ENCODE data around the gene ISOC2. TPM values are rescaled to one million over a fixed set of nuclear protein-coding genes. Genes with fewer than 3 reads are reported as not detected.

Gene ISOC2
- total RNA-seq, 1 donor from 2014 or later = 58.7 TPM

- TF ChIP-seq CTCF (conservative IDR thresholded peaks at IDR 0.05; ENCODE audit: low read depth, low read length) = no peak
- no peak for DNase-seq (ENCODE audit: low read depth)
- no peak overlapping the region for H3K4me3 ChIP-seq (ENCODE audit: low read depth, low read length)
Measured at GRCh38 chr19:55481148-55481793, 19.8 kb upstream of the ISOC2 start.

GRCh38 chr19:55479451-55480230 lies 18.2 kb upstream of the ISOC2 start:
- H3K4me3 ChIP-seq (ENCODE audit: low read depth, low read length) = peak overlapping the region; percentile 31
- no peak for TF ChIP-seq CTCF (conservative IDR thresholded peaks at IDR 0.05; ENCODE audit: low read depth, low read length)
- peak; percentile 51 for DNase-seq (ENCODE audit: low read depth)

DNA sequence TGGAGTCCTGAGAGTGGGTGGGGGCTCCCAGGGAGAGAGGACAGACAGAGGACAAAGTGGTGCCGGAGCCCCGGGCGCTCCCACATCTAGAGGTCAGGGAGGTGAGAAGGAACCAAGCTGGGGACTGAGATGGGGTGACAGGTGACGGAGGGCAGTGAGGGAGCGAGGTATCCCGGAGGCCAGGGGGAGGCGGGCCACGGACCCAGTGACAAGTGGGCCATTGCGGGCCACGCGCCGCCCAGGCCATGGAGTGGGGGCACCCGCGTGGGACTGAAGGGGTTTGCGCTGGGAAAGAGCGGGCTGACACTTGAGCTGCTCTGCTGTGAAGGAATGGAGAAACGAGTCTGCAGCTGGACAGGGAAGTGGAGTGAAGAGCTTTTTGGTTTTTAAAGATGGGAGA lies 17.6 kb upstream of the ISOC2 start:
- no peak for TF ChIP-seq CTCF (conservative IDR thresholded peaks at IDR 0.05; ENCODE audit: low read depth, low read length)
- no peak for DNase-seq (ENCODE audit: low read depth)
- no peak overlapping the region for H3K4me3 ChIP-seq (ENCODE audit: low read depth, low read length)

GRCh38 chr19:55478364-55478763 lies 16.9 kb upstream of the ISOC2 start:
- H3K4me3 ChIP-seq (ENCODE audit: low read depth, low read length) = no peak overlapping the region
- no peak for TF ChIP-seq CTCF (conservative IDR thresholded peaks at IDR 0.05; ENCODE audit: low read depth, low read length)
- no peak for DNase-seq (ENCODE audit: low read depth)

DNA sequence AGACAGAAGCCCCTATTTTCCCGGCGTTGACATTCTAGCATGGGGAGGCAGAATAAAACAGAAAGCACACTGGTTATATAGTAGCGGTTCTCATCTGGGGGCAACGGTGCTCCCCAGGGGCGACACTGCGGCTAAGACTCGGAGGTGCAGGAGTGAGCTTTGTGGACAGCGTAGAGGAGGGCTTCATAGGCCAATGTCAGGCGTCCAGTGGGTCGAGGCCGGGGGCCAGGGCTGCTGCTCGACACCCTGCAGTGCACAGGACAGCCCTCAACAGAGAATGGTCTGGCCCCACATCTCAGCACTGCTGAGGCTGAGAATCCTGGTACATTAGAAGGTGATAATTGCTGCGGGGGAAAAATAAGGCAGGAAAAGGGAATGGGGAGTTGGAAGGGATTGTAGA lies 16.5 kb upstream of the ISOC2 start:
- no peak for DNase-seq (ENCODE audit: low read depth)
- no peak for TF ChIP-seq CTCF (conservative IDR thresholded peaks at IDR 0.05; ENCODE audit: low read depth, low read length)
- H3K4me3 ChIP-seq (ENCODE audit: low read depth, low read length) = peak overlapping the region; percentile 83

DNA sequence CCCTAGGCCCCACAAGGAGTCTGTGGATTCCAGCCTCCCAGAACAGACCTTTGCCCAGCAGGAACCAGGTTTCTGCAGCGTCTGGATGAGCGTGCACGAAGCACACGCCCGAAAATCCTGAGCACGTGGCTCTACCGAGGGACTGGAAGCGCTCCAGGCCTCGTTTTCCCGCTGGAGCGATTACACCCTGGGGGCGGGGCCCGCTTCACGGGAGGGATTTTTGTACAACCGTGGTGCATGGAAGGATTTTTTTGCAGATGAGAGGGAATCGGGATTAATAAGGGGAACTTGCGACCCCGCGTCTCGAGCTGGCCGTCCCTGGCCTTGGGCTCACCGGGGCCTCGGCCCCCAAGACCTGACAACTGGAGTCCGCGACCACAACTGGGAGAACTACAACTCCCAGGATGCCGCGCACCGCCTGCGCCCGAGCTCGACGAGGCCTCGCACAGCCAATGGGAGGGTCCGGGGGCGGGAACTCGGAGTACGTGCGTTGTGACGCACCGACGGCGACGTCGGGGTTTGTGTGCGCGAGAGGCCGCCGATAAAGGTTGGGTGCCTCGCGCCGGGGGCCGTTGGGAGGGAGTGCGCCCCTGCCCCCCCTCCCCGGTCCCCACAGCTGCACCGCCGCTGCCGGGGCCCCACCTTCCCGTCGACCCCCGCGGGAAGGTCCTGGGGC lies 14.8 kb upstream of the ISOC2 start, which contains the start of gene ZNF628:
ZNF628 (plus strand) TSS at position 518 of the 676 bp plus-strand sequence. CDS start 3,294 bp downstream, outside the sequence.
- DNase-seq (ENCODE audit: low read depth) = peak; percentile 70
- H3K4me3 ChIP-seq (ENCODE audit: low read depth, low read length) = peak within 1 kb of the TSS; percentile 83
- TF ChIP-seq CTCF (conservative IDR thresholded peaks at IDR 0.05; ENCODE audit: low read depth, low read length) = no peak
